Colonic mucosa (tissue), 4 donors: ENCODE measurements around the gene TRIP12. TPM values are rescaled to one million over a fixed set of nuclear protein-coding genes. Genes with fewer than 3 reads are reported as not detected.
"Not testable (repeated sequence)": the region's sequence is repeated elsewhere in the genome, so short reads cannot be mapped to it uniquely, and the experiment has no call there.

Experiments
- DNase-seq: peaks from one replicate; pipeline ENCODE4 v3.0.0-alpha.2; 2020
- H3K27ac ChIP-seq: fragments of 200-600 bp; one replicate; pipeline ENCODE4 v1.8.0; 2021
- H3K27me3 ChIP-seq: fragments of 200-600 bp; one replicate; pipeline ENCODE4 v1.8.0; 2021
- H3K36me3 ChIP-seq: fragments of 200-600 bp; one replicate; pipeline ENCODE4 v1.8.0; 2021
- H3K4me1 ChIP-seq: fragments of 200-600 bp; one replicate; pipeline ENCODE4 v1.8.0; 2021; ENCODE audit warnings: mild to moderate bottlenecking
- H3K4me3 ChIP-seq: fragments of 200-600 bp; one replicate; pipeline ENCODE4 v1.8.0; 2021
- H3K9ac ChIP-seq, 2 donors: one replicate each; pipeline ENCODE4 v1.7.0; 2013; ENCODE audit warnings: control low read depth in 2 of 2, low read depth in 2 of 2, low read length in 2 of 2
- H3K9me3 ChIP-seq: fragments of 200-600 bp; one replicate; pipeline ENCODE4 v1.8.0; 2021
- CTCF ChIP-seq: fragments of 200-600 bp; IDR thresholded peaks from one replicate; pipeline ENCODE4 v1.8.0; 2022; ENCODE audit warnings: antibody characterized with exemption, mild to moderate bottlenecking
- intact Hi-C: fragments of 100-400 bp; cut with DNase I; formaldehyde crosslinking; loops from one replicate; pipeline ENCODE4 v1.14.1; 2022
- total RNA-seq, 2 donors: library from RNA; stranded (reverse); fragmentation: NEBNext Ultra II Directional in 1 of 2; extraction: Animal tissue kit (Norgen Biotek cat#: 25700) in 1 of 2; gene quantifications; one replicate each; pipeline ENCODE4 v1.2.1, GENCODE V29; 2021
- donor health status: healthy.
- donor health status: DM: no; HTN: no; CAD: no.
- donor health status: DM: no; HTN: no; CAD: no.

TRIP12 gene
- total RNA-seq, 2 donors from 2014 or later: 180 to 209 TPM

DNA sequence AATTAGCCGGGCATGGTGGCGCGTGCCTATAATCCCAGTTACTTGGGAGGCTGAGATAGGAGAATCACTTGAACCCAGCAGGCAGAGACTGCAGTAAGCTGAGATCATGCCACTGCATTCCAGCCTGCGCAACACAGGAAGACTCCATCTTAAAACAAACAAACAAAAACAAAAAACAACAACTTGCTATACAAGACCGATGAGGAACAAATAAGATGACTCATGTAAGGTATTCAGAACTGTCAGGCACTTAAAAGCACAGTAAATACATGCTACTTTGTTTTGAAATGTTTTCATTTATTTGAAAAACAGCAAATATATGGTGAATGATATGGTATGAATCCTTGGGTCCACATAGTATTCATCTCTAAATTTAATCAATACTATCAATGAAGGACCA, 66.7 kb downstream of the TRIP12 start:
- DNase-seq: no peak
- no peaks in the 10 kb centered on the region for H3K9me3 ChIP-seq
- no peaks in the 10 kb centered on the region for H3K27me3 ChIP-seq
- peaks cover 16% of the 10 kb centered on the region for H3K36me3 ChIP-seq
- TF ChIP-seq CTCF: no peak
- no peak overlapping the region for H3K27ac ChIP-seq
- intact Hi-C loops: no loop called here
- no peaks in the 10 kb centered on the region for H3K4me1 ChIP-seq
- H3K4me3 ChIP-seq: no peak overlapping the region
- no peak overlapping the region for H3K9ac ChIP-seq

GRCh38 chr2:229852565-229852964, 69.2 kb downstream of the TRIP12 start:
- H3K36me3 ChIP-seq: peaks cover 4% of the 10 kb centered on the region
- no peak overlapping the region for H3K4me3 ChIP-seq
- H3K27me3 ChIP-seq: no peaks in the 10 kb centered on the region
- H3K27ac ChIP-seq: peak overlapping the region; percentile 20
- no peak overlapping the region for H3K9ac ChIP-seq
- H3K4me1 ChIP-seq: no peaks in the 10 kb centered on the region
- no peak for TF ChIP-seq CTCF
- DNase-seq: no peak
- H3K9me3 ChIP-seq: no peaks in the 10 kb centered on the region
- intact Hi-C loops: no loop called here

DNA sequence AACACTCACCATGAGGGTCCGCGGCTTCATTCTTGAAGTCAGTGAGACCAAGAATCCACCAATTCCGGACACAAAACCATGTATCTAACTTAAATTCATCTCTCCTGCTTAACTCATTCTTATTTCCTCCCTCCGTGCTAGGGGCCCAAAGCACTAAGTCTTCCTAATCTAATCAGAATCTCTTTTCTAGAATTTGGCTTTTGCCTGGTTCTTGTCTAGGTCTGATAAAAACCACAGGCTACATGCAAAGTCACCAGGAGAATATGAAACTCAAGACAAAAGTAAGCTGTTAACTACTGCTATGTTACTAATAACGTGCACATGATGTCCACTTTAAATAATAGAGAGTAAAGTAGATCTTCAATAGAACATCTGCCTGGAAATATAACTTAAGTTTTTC, 69.9 kb downstream of the TRIP12 start:
- Histone ChIP-seq H3K27ac (no peak overlapping the region), H3K4me1 (no peaks in the 10 kb centered on the region), H3K9me3 (no peaks in the 10 kb centered on the region), H3K36me3 (peaks cover 4% of the 10 kb centered on the region), H3K9ac (no peak overlapping the region), H3K27me3 (no peaks in the 10 kb centered on the region), H3K4me3 (no peak overlapping the region)
- TF ChIP-seq CTCF: no peak
- intact Hi-C loops: no loop called here
- DNase-seq: no peak

GRCh38 chr2:229850355-229851275, 71.2 kb downstream of the TRIP12 start:
- not testable (repeated sequence) for H3K27ac ChIP-seq, H3K4me1 ChIP-seq

DNA sequence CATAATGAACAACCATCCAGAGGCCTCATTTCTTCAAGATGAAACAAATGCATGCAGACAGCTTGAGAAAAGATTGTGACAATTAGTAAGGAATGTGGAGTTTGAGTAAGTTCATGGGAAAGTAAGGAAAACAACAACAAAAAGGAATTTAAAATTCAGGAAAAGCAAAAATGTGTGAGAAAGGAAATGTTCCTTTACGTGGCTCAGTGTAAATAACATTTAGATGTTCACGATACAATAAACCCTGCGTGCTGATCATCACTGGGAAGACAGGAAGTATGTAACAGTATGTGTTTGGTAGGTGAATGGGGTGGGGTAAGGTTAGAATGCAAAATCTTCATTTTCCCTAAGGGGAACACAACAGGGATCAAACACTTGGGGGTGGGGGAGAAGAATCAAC, 72.7 kb downstream of the TRIP12 start:
- H3K4me3 ChIP-seq: no peak overlapping the region
- no peak for TF ChIP-seq CTCF

More at GRCh38 chr2:229850355-229851275, 71.2 kb downstream of the TRIP12 start:
- DNase-seq, H3K27me3 ChIP-seq, intact Hi-C loops, H3K9me3 ChIP-seq, H3K9ac ChIP-seq, H3K36me3 ChIP-seq, H3K4me3 ChIP-seq: not testable (repeated sequence)

GRCh38 chr2:229843613-229844012, 78.2 kb downstream of the TRIP12 start:
- DNase-seq: no peak
- Histone ChIP-seq H3K27ac (no peak overlapping the region), H3K36me3 (no peaks in the 10 kb centered on the region), H3K9ac (no peak overlapping the region), H3K4me3 (no peak overlapping the region), H3K9me3 (no peaks in the 10 kb centered on the region), H3K27me3 (no peaks in the 10 kb centered on the region), H3K4me1 (no peaks in the 10 kb centered on the region)
- intact Hi-C loops: no loop called here
- no peak for TF ChIP-seq CTCF

More for the DNA sequence above, 72.7 kb downstream of the TRIP12 start:
- Histone ChIP-seq H3K27ac (no peak overlapping the region), H3K9me3 (no peaks in the 10 kb centered on the region), H3K27me3 (no peaks in the 10 kb centered on the region), H3K36me3 (peaks cover 4% of the 10 kb centered on the region), H3K9ac (no peak overlapping the region), H3K4me1 (no peaks in the 10 kb centered on the region)
- intact Hi-C loops: no loop called here
- no peak for DNase-seq
